Natural killer cell (primary cell): ENCODE data around the gene RSBN1L. TPM values are rescaled to one million over a fixed set of nuclear protein-coding genes. Genes with fewer than 3 reads are reported as not detected.

Source experiments
- ATAC-seq, 3 donors: fragments of 150-1000 bp in 2 of 3; fragments of 200-7000 bp in 1 of 3; cut with Tn5 transposase; 1 replicate in 1 of 3; 2 replicates in 2 of 3; pipeline ENCODE4 v1.10.0; 2021; ENCODE audit warnings: mild to moderate bottlenecking in 2 of 3, moderate library complexity in 2 of 3
- DNase-seq, 2 donors: peaks; one replicate each; pipeline versions ENCODE4 v3.0.0 to v3.0.0-alpha.2; 2013 to 2021; ENCODE audit warnings: mixed read lengths in 1 of 2
- H3K27ac ChIP-seq: one replicate; pipeline ENCODE4 v1.5.1; 2013; ENCODE audit warnings: mild to moderate bottlenecking, low read length
- H3K27me3 ChIP-seq: one replicate; pipeline ENCODE4 v1.6.1; 2013; ENCODE audit warnings: low read length; ENCODE audit not compliant: control insufficient read depth, insufficient read depth
- H3K36me3 ChIP-seq: one replicate; pipeline ENCODE4 v1.6.1; 2013; ENCODE audit warnings: low read length; ENCODE audit not compliant: control insufficient read depth, insufficient read depth
- H3K4me1 ChIP-seq: one replicate; pipeline ENCODE4 v1.6.1; 2013; ENCODE audit warnings: low read length; ENCODE audit not compliant: control insufficient read depth, insufficient read depth
- H3K4me3 ChIP-seq: one replicate; pipeline ENCODE4 v1.5.1; 2013; ENCODE audit warnings: low read length
- H3K9me3 ChIP-seq: one replicate; pipeline ENCODE4 v1.6.1; 2013; ENCODE audit warnings: low read length; ENCODE audit not compliant: control insufficient read depth, insufficient read depth
- H3K27ac Mint-ChIP-seq, 2 donors: one replicate each; pipeline ENCODE4 v1.8.0; 2022; ENCODE audit warnings: mild to moderate bottlenecking in 2 of 2, mixed read lengths in 2 of 2, moderate library complexity in 1 of 2
- H3K27me3 Mint-ChIP-seq, 2 donors: one replicate each; pipeline ENCODE4 v1.8.0; 2022; ENCODE audit warnings: low read depth in 2 of 2, mixed read lengths in 2 of 2
- H3K36me3 Mint-ChIP-seq: one replicate; pipeline ENCODE4 v1.8.0; 2022; ENCODE audit warnings: mixed read lengths
- H3K4me1 Mint-ChIP-seq, 2 donors: one replicate each; pipeline ENCODE4 v1.8.0; 2022; ENCODE audit warnings: mixed read lengths in 2 of 2
- H3K4me3 Mint-ChIP-seq: one replicate; pipeline ENCODE4 v1.8.0; 2022; ENCODE audit warnings: mild to moderate bottlenecking, moderate library complexity, mixed read lengths
- H3K9me3 Mint-ChIP-seq, 2 donors: one replicate each; pipeline ENCODE4 v1.8.0; 2022; ENCODE audit warnings: mixed read lengths in 2 of 2
- WGBS: methylation state at CpG from one replicate; pipeline ENCODE4 v1.1.7; 2013; ENCODE audit warnings: missing lambda C conversion rate; ENCODE audit not compliant: insufficient coverage; 5-methylcytosine and 5-hydroxymethylcytosine counted together
- intact Hi-C: fragments of 100-400 bp; cut with micrococcal nuclease; formaldehyde crosslinking; loops from one replicate; pipeline ENCODE4 v1.14.2; 2022
- total RNA-seq, 4 donors: library from RNA; stranded (reverse); fragments of 120-200 nt in 1 of 4; gene quantifications; one replicate each; pipeline versions ENCODE4 v1.2.3 to v1.2.4, GENCODE V29; 2013 to 2022
- TF ChIP-seq, protein P1 (sequence below): fragments of 200-600 bp; IDR thresholded peaks from one replicate; pipeline ENCODE4 v1.8.0; 2022; ENCODE audit warnings: antibody characterized with exemption

Gene RSBN1L
- total RNA-seq, 3 donors from 2014 or later (not counting 1 experiment from before 2014, with no cell fraction given), result 23.9 to 34.4 (median 33.4) TPM

GRCh38 chr7:77736991-77737390 lies 40.7 kb downstream of the RSBN1L start:
- intact Hi-C loops, result no loop called here
- H3K4me1 ChIP-seq, result peaks cover 8% of the 10 kb centered on the region
- H3K27me3 Mint-ChIP-seq, result no peaks in the 10 kb centered on the region
- TF ChIP-seq, protein P1, sequence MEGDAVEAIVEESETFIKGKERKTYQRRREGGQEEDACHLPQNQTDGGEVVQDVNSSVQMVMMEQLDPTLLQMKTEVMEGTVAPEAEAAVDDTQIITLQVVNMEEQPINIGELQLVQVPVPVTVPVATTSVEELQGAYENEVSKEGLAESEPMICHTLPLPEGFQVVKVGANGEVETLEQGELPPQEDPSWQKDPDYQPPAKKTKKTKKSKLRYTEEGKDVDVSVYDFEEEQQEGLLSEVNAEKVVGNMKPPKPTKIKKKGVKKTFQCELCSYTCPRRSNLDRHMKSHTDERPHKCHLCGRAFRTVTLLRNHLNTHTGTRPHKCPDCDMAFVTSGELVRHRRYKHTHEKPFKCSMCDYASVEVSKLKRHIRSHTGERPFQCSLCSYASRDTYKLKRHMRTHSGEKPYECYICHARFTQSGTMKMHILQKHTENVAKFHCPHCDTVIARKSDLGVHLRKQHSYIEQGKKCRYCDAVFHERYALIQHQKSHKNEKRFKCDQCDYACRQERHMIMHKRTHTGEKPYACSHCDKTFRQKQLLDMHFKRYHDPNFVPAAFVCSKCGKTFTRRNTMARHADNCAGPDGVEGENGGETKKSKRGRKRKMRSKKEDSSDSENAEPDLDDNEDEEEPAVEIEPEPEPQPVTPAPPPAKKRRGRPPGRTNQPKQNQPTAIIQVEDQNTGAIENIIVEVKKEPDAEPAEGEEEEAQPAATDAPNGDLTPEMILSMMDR, result no peak
- ATAC-seq (no peak), DNase-seq (no peak)
- no peaks in the 10 kb centered on the region for H3K36me3 Mint-ChIP-seq
- H3K4me1 Mint-ChIP-seq, result peaks cover 20 to 23% of the 10 kb centered on the region in 2 donors
- WGBS, result 97% methylated on average over 4 of the region's 5 CpGs
- H3K27me3 ChIP-seq, result no peaks in the 10 kb centered on the region
- H3K4me3 ChIP-seq, result no peak overlapping the region
- peak overlapping the region; percentile 20 to 46 for H3K27ac Mint-ChIP-seq
- H3K4me3 Mint-ChIP-seq, result no peak overlapping the region
- H3K36me3 ChIP-seq, result peaks cover 14% of the 10 kb centered on the region
- no peak overlapping the region for H3K27ac ChIP-seq
- H3K9me3 Mint-ChIP-seq, result no peaks in the 10 kb centered on the region
- H3K9me3 ChIP-seq, result no peaks in the 10 kb centered on the region

GRCh38 chr7:77738382-77738781 lies 42.1 kb downstream of the RSBN1L start:
- no peak overlapping the region for H3K4me3 ChIP-seq
- peaks cover 16% of the 10 kb centered on the region for H3K36me3 ChIP-seq
- TF ChIP-seq, protein P1, result no peak
- no peaks in the 10 kb centered on the region for H3K36me3 Mint-ChIP-seq
- no peak overlapping the region for H3K4me3 Mint-ChIP-seq
- peaks cover 5% of the 10 kb centered on the region for H3K4me1 ChIP-seq
- DNase-seq (no peak), ATAC-seq (no peak)
- intact Hi-C loops, result no loop called here
- no peaks in the 10 kb centered on the region for H3K9me3 Mint-ChIP-seq
- H3K9me3 ChIP-seq, result no peaks in the 10 kb centered on the region
- H3K27me3 ChIP-seq, result no peaks in the 10 kb centered on the region
- 100% methylated on average over 1 of the region's 1 CpG for WGBS
- peaks cover 13 to 15% of the 10 kb centered on the region in 2 donors for H3K4me1 Mint-ChIP-seq
- no peak overlapping the region for H3K27ac ChIP-seq
- no peaks in the 10 kb centered on the region for H3K27me3 Mint-ChIP-seq
- H3K27ac Mint-ChIP-seq, result peak overlapping the region in 1 of 2 donors; percentile 22

DNA sequence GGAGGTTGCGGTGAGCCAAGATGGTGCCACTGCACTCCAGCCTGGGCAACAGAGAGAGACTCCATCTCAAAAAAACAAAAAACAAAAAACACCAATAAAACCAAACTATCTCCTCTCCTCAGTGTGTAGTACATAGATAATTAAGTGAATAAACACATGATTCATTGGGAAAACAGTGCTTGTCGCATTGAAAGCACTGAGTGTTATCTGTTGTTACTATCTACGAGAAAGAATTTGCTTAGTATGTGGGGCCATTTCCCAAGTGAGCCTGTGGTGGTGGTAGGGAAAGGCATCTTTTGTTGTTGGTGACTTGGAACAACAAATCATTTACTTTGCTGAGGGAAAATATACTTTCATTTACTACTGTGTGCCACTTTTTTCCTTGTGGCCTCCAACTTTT lies 42.6 kb downstream of the RSBN1L start:
- intact Hi-C loops, result no loop called here
- H3K36me3 ChIP-seq, result peaks cover 16% of the 10 kb centered on the region
- H3K4me3 ChIP-seq, result no peak overlapping the region
- DNase-seq, result no peak
- no peaks in the 10 kb centered on the region for H3K27me3 ChIP-seq
- no peak overlapping the region for H3K4me3 Mint-ChIP-seq
- H3K27ac ChIP-seq, result no peak overlapping the region
- H3K27me3 Mint-ChIP-seq, result no peaks in the 10 kb centered on the region
- H3K9me3 Mint-ChIP-seq, result no peaks in the 10 kb centered on the region
- no peaks in the 10 kb centered on the region for H3K36me3 Mint-ChIP-seq
- H3K27ac Mint-ChIP-seq, result peak overlapping the region in 1 of 2 donors; percentile 54
- 94% methylated on average over 3 of the region's 3 CpGs for WGBS
- H3K9me3 ChIP-seq, result no peaks in the 10 kb centered on the region
- H3K4me1 ChIP-seq, result peaks cover 5% of the 10 kb centered on the region
- TF ChIP-seq, protein P1, result no peak
- no peak for ATAC-seq
- peaks cover 13 to 15% of the 10 kb centered on the region in 2 donors for H3K4me1 Mint-ChIP-seq

GRCh38 chr7:77740257-77740656 lies 44.0 kb downstream of the RSBN1L start:
- H3K4me3 ChIP-seq, result no peak overlapping the region
- intact Hi-C loops, result no loop called here
- Mint-ChIP-seq H3K27me3 (no peaks in the 10 kb centered on the region), H3K9me3 (no peaks in the 10 kb centered on the region), H3K4me3 (no peak overlapping the region), H3K27ac (peak overlapping the region; percentile 10 to 65), H3K36me3 (no peaks in the 10 kb centered on the region), H3K4me1 (peaks cover 10 to 15% of the 10 kb centered on the region in 2 donors)
- TF ChIP-seq, protein P1, result no peak
- DNase-seq, result no peak
- no peak for ATAC-seq
- peaks cover 16% of the 10 kb centered on the region for H3K36me3 ChIP-seq
- H3K27me3 ChIP-seq, result no peaks in the 10 kb centered on the region
- WGBS, result no CpG with 5 or more reads among the region's 1 CpG
- no peaks in the 10 kb centered on the region for H3K9me3 ChIP-seq
- no peaks in the 10 kb centered on the region for H3K4me1 ChIP-seq
- H3K27ac ChIP-seq, result no peak overlapping the region
